Measurements from ENCODE around the gene TYW1. TPM values are rescaled to one million over a fixed set of nuclear protein-coding genes. Genes with fewer than 3 reads are reported as not detected.
"Not testable (repeated sequence)": the region's sequence is repeated elsewhere in the genome, so short reads cannot be mapped to it uniquely, and the experiment has no call there.

TYW1 gene
- total and polyA plus RNA-seq, 12 donors = 6.7 to 15.1 (median 9.4) TPM

DNA sequence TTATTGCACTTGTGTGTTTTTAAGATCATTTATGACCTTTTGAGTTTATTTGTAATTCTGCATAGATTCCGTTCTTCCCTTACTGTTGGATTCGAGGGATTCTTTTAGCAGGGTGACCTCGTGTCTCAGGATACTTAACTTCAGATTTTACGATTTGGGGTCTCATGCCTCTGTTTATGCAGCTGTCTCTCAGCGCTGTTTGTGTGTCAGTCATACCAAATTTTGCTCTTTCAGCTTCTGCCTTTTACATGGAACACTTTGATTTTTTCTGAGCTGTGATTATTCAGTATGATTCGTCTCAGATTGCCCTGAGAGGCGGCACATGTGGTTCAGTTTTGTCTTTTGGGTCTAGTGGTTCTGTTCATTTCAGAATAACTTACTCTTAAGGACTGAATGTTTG, 236.9 kb downstream of the TYW1 start:
- intact Hi-C loops (cut with DNase I); H3K27me3 ChIP-seq; H3K9me3 ChIP-seq; DNase-seq; H3K4me3 ChIP-seq; H3K27ac ChIP-seq; H3K36me3 ChIP-seq; ATAC-seq: not testable (repeated sequence)
- 98 to 100% methylated on average over 7 of the region's 7 CpGs for WGBS, 2 donors
- peaks cover 0 to 22% (median 3%) of the 10 kb centered on the region in 9 donors for H3K4me1 ChIP-seq

DNA sequence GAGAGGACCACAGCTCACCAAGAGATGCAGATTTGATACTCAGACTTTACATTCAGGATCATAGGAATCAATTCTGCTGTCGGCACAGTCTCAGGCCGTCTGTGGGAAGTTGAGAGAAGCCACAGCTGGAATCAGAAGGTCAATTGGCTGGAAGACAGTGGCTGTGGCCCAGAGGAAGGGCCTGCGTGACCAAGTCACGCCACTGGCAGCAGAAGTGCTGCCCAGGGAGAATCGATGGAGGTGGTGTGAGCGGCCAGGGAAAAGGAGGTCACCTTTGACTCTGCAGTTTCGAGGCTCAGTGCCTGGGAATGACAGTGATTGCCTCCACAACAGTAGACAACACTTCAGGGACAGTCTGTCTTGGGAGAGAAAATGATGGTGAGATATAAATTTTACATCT, 239.6 kb downstream of the TYW1 start:
- H3K36me3 ChIP-seq; DNase-seq; H3K9me3 ChIP-seq; H3K4me3 ChIP-seq; H3K4me1 ChIP-seq; H3K27me3 ChIP-seq; intact Hi-C loops (cut with DNase I): not testable (repeated sequence)
- peak in 5 of 8 donors; percentile 14 to 59 (median 46) for ATAC-seq
- WGBS, 2 donors = 60 to 64% methylated on average over 7 of the region's 7 CpGs
- H3K27ac ChIP-seq = peak overlapping the region in 2 of 10 donors; percentile 15 to 51

DNA sequence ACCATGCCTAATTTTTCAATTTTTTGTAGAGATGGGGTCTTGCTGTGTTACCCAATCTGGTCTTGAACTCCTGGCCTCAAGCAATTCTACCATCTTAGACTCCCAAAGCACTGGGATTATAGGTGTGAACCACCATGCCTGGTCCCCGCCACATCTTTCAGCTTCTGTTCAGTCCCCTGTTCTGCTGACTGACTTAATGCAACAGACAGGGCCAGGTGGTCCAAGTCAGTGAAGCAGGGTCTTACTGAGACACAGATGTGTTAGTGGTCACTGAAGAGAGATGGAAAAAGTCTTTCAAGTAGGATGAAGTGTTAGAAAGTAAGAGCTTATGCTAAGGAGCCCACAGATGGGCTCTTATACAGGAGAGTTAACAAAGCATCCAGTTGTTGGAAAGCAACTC, 246.2 kb downstream of the TYW1 start:
- intact Hi-C loops (cut with DNase I); DNase-seq: not testable (repeated sequence)
- WGBS, 2 donors = 96 to 98% methylated on average over 1 of the region's 1 CpG

DNA sequence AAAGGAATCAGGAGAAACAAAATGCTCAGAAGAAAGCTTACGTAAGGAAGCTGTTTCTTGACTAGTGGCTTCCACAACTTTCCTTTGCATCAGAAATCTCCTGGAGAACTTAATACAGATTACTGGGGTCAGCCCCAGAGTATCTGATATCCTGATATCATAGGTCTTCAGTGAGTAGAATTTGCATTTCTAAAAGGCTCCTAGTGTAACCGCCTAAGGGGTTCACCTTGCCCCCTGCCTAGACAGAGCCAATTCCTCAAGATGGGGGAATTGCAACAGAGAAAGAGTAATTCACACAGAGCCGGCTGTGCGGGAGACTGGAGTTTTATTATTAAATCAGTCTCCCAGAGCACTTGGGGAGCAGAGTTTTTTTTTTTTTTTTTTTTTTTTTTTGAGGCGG, 251.7 kb downstream of the TYW1 start:
- ATAC-seq; intact Hi-C loops (cut with DNase I): not testable (repeated sequence)

More for the DNA sequence above, 246.2 kb downstream of the TYW1 start:
- H3K4me1 ChIP-seq, H3K4me3 ChIP-seq, H3K27me3 ChIP-seq, ATAC-seq, H3K36me3 ChIP-seq, H3K9me3 ChIP-seq, H3K27ac ChIP-seq: not testable (repeated sequence)

DNA sequence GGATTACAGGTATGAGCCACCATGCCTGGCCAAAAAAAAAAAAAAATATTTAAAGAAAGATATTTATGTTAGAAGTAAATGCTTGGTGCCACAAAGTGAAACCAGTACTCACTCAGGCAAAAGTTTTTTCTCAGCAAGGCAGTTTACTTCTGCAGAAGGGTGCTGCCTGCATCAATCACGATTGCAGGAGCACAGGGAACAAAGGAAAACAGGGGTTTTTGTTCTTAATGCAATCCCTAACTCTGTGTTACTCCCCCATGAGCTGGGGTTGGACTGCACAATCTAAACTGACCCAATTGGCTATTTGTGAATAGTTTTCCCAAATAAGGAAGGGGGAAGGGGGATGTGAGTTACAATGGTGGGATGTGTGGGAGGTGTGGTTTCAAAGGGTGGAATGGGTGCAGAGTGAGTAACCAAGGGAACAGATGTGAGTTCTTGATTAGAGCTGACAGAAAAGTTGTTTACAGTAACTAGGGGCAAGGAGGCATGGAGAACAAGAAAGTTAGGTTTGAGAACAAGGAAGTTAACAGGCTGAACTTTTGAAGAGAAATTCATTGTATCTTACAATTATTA, 255.4 kb downstream of the TYW1 start:
- Histone ChIP-seq H3K9me3 (peaks cover 0 to 27% (median 8%) of the 10 kb centered on the region in 11 donors), H3K27ac (no peak overlapping the region), H3K4me3 (no peak overlapping the region), H3K27me3 (no peaks in the 10 kb centered on the region), H3K4me1 (no peaks in the 10 kb centered on the region), H3K36me3 (peaks cover 0 to 7% (median 0%) of the 10 kb centered on the region in 9 donors)
- TF ChIP-seq, protein P1, sequence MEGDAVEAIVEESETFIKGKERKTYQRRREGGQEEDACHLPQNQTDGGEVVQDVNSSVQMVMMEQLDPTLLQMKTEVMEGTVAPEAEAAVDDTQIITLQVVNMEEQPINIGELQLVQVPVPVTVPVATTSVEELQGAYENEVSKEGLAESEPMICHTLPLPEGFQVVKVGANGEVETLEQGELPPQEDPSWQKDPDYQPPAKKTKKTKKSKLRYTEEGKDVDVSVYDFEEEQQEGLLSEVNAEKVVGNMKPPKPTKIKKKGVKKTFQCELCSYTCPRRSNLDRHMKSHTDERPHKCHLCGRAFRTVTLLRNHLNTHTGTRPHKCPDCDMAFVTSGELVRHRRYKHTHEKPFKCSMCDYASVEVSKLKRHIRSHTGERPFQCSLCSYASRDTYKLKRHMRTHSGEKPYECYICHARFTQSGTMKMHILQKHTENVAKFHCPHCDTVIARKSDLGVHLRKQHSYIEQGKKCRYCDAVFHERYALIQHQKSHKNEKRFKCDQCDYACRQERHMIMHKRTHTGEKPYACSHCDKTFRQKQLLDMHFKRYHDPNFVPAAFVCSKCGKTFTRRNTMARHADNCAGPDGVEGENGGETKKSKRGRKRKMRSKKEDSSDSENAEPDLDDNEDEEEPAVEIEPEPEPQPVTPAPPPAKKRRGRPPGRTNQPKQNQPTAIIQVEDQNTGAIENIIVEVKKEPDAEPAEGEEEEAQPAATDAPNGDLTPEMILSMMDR (IDR thresholded peaks at IDR 0.05) = no peak
- WGBS, 2 donors = 97 to 98% methylated on average over 1 of the region's 1 CpG
- intact Hi-C loops (cut with DNase I) = no loop called here
- ATAC-seq (no peak), DNase-seq (no peak)

More for the DNA sequence above, 251.7 kb downstream of the TYW1 start:
- H3K4me3 ChIP-seq, H3K27ac ChIP-seq, H3K27me3 ChIP-seq, DNase-seq, H3K4me1 ChIP-seq, H3K36me3 ChIP-seq: not testable (repeated sequence)
- 91 to 95% methylated on average over 4 to 5 of the region's 5 CpGs for WGBS, 2 donors
- H3K9me3 ChIP-seq = peaks cover 0 to 27% (median 8%) of the 10 kb centered on the region in 11 donors

DNA sequence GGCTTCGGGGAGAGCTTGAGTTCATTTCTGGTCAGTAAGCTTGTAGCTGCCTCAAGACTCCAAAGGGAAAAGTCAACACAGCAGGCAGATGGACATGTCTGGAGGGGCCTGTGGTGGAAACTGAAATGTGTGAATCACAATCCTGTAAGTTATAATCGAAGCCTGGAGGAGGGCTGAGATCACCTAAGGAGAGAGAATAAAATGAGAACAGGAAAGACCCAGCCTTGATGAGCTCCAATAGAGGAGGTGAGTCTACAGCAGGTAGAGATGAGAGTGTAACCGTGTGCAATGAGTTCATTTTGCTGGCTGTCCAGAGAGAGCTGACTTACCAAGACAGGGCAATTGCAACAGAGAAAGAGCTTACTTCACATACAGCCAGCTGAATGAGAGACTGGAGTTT, 258.4 kb downstream of the TYW1 start:
- intact Hi-C loops (cut with DNase I); DNase-seq; H3K36me3 ChIP-seq; H3K4me3 ChIP-seq; H3K27me3 ChIP-seq; H3K27ac ChIP-seq; ATAC-seq; H3K4me1 ChIP-seq: not testable (repeated sequence)
- peaks cover 0 to 27% (median 8%) of the 10 kb centered on the region in 11 donors for H3K9me3 ChIP-seq
- 95 to 98% methylated on average over 2 of the region's 3 CpGs for WGBS, 2 donors

DNA sequence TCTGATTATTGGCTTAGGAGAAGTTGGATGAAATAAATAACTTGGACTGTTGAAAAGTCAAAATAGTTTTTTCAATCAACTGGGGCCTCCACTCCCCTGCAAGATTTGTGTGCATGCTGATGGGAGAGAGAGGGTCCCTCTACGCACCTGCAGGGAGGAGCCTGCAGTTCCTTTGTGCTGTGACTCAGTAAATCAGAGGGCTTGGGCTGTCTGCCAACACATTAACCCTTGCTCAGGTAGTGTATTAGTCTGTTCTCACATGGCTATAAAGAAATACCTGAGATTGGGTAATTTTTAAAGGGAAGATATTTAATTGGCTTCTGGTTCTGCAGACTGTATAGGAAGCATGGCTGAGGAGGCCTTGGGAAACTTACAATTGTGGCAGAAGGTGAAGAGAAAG, 261.1 kb downstream of the TYW1 start:
- H3K36me3 ChIP-seq; H3K4me3 ChIP-seq; H3K27me3 ChIP-seq; intact Hi-C loops (cut with DNase I); H3K27ac ChIP-seq; ATAC-seq; H3K9me3 ChIP-seq; H3K4me1 ChIP-seq; DNase-seq: not testable (repeated sequence)
- WGBS, 2 donors = 67 to 81% methylated on average over 1 of the region's 1 CpG

DNA sequence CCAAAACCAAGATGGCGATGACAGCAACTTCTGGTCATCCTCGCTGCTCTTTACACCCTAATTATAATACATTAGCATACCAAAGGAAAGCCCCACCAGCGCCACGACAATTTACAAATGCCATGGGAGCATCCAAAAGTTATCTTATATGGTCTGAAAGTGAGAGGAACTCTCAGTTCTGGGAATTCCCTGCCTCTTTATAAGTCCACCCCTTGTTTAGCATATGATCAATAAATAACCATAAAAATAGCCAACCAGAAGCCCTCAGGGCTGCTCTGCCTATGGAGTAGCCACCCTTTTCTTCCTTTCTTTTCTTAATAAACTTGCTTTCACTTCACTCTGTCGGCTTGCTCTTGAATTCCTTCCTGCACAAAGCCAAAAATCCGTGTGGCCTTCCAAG, 262.7 kb downstream of the TYW1 start:
- H3K36me3 ChIP-seq; ATAC-seq; H3K9me3 ChIP-seq; H3K4me3 ChIP-seq; DNase-seq; H3K27me3 ChIP-seq; H3K27ac ChIP-seq; H3K4me1 ChIP-seq; intact Hi-C loops (cut with DNase I): not testable (repeated sequence)
- 94 to 96% methylated on average over 6 of the region's 6 CpGs for WGBS, 2 donors

DNA sequence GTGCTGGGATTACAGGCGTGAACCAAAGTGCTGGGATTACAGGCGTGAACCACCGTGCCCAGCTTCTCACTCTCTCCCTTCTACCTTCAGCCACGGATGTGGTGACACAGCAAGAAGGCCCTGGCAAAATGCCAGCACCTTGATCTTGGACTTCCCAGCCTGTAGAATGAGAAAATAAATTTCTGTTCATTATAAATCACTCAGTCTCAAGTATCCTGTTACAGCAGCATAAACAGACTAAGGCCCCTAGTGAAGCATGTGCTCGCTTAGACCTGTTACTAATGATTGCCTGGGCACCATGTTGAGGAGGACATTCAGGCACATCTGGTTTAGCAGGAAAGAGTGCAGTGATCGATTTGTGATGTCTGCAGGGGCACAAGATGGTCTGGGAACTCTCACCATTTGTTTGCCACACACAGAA, 263.5 kb downstream of the TYW1 start:
- intact Hi-C loops (cut with DNase I); DNase-seq; H3K4me3 ChIP-seq; H3K9me3 ChIP-seq; H3K27ac ChIP-seq; ATAC-seq; H3K36me3 ChIP-seq; H3K4me1 ChIP-seq; H3K27me3 ChIP-seq: not testable (repeated sequence)
- WGBS, 2 donors = 90 to 91% methylated on average over 6 of the region's 6 CpGs

DNA sequence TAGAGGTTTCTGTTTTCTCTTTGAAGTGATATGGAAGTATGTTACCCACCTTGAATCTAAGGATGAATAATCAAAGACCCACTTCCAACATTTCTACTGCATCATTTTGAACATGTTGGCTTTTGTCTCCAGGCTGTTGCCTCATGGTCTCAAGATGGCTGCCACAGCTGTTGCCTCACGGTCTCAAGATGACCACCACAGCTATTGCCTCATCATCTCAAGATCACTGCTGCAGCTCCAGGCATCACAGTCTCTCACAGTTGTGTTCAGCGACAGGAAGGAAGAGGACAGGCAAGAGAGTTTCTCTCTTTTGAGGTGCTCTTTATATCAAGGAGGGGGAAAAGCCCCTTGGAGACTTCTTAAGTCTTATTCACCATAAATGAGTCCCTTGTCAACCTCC, 267.4 kb downstream of the TYW1 start:
- H3K27ac ChIP-seq; intact Hi-C loops (cut with DNase I); H3K27me3 ChIP-seq; H3K9me3 ChIP-seq; H3K4me1 ChIP-seq; ATAC-seq; DNase-seq; H3K4me3 ChIP-seq; H3K36me3 ChIP-seq: not testable (repeated sequence)
- WGBS, 2 donors = 96 to 99% methylated on average over 2 of the region's 2 CpGs

DNA sequence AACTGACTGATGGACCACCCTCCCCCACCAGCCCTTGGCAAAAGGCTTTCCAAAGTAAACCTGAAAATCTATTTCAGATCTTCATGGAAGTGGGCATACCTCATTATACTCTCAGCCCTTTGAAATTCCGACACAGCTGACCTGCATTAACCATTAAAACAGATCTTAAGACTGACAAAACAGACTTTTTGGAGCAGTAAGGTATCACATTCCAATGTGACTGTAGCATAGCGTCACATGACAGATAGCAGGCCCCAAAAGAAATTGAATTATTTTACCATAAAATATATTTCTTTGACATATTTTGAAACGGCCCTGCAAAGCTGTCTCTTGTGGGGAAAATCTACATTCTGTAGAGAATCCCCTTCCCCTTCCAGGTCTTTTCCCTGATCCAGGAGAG, 269.4 kb downstream of the TYW1 start:
- ATAC-seq; H3K4me1 ChIP-seq; H3K4me3 ChIP-seq; H3K27ac ChIP-seq; intact Hi-C loops (cut with DNase I); H3K36me3 ChIP-seq; DNase-seq; H3K27me3 ChIP-seq; H3K9me3 ChIP-seq: not testable (repeated sequence)
- WGBS, 2 donors = 90 to 91% methylated on average over 3 of the region's 3 CpGs
